ENCODE data around the gene DAD1. TPM values are rescaled to one million over a fixed set of nuclear protein-coding genes. Genes with fewer than 3 reads are reported as not detected.
"Not testable (repeated sequence)": the region's sequence is repeated elsewhere in the genome, so short reads cannot be mapped to it uniquely, and the experiment has no call there.

DAD1 gene
- total RNA-seq, 1 donor from 2014 or later = 180 TPM

DNA sequence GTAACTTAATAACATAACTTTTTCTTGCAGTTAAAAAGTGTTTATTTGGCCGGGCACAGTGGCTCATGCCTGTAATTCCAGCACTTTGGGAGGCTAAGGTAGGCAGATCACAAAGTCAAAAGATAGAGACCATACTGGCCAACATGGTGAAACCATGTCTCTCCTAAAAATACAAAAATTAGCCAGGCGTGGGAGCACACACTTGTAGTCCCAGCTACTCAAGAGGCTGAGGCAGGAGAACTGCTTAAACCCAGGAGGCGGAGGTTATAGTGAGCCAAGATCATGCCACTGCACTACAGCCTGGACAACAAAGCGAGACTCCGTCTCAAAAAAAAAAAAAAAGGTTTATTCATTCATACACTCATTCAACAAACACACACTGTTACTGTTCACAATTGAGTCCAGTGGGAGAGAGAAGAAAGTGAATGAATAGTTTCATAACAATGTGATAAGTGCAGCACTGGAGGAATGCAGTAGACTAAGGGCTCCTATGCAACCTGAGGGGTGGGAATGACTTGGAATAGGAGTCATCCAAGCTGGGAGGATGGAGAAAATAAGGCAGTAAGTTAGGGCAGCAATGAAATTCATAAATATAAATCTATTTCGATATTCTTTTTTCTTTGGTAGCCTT, 19.8 kb downstream of the DAD1 start:
- no peak for DNase-seq (ENCODE audit: low spot score)

DNA sequence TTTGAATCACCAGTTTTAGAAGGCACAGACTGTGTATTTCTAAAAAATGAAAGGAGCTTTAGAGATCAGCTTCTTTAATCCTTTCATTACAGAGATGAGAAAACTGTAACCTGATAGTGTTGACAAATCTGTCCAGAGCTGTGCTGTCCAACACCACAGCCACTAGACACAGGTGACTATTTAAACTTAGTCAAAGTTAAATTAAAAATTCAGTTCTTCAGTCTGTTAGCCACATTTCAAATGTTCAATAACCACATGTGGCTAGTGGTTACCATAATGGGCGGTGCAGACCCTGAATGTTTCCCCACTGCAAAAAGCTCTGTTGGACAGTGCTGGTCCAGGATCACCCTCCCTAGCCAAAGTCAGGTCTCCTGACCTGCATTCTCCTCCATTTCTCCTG, 21.6 kb downstream of the DAD1 start:
- no peak for DNase-seq (ENCODE audit: low spot score)

DNA sequence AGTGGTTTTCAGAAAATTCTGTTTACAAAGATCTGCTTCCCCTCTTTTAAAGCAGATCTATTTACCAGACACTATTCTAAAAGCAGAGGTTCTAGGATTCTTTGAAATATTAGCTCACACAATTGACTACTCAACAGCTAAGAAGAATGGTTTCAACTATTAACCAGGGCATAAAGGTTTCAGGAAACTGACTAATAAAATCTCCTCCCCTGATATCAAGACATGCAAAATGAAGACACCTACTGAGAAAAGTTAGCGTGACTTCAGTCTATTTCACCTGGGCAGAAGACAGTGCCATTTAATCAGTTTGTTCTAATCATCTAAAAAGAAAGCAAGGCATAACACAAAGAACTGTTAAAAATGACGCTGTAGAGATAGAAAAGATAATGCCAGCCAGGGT, 22.2 kb downstream of the DAD1 start:
- DNase-seq (ENCODE audit: low spot score) = no peak

DNA sequence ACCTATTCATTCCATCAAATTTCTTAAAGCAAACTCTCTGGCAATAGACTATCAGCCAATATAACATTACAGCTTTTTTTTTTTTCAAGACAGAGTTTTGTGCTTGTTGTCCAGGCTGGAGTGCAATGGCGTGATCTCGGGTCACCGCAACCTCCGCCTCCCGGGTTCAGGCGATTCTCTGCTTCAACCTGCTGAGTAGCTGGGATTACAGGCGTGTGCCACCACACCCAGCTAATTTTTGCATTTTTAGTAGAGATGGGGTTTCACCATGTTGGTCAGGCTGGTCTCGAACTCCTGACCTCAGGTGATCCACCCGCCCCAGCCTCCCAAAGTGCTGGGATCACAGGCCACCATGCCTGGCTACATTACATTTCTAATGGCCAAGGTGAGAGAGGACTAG, 22.8 kb downstream of the DAD1 start:
- not testable (repeated sequence) for DNase-seq (ENCODE audit: low spot score)

DNA sequence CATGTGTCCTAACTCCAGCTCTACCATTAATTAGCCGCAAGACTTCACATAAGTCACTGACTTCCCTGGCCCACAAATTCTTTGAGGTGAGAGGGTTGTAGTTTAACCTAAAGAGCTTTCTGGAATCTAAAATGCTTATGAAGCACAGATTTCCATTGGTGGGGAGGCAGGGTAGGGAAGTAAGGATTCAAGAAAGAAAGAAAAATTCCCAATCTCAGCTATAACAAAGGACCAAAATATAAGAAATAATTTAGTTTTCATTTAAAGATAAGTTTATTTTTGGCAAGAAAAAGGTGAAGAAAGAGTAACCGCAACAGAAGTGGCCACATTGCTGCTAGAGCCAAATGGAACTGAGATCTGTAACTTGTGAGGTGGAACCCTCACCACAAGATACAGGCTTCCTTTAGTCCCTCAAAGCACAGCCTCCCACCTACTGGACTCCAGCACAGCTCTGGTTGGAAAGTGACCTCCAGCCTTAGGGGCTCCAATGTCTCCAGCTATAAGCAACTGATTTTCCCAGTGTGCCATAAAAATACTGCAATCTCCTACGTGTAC, 23.6 kb downstream of the DAD1 start:
- no peak for DNase-seq (ENCODE audit: low spot score)

DNA sequence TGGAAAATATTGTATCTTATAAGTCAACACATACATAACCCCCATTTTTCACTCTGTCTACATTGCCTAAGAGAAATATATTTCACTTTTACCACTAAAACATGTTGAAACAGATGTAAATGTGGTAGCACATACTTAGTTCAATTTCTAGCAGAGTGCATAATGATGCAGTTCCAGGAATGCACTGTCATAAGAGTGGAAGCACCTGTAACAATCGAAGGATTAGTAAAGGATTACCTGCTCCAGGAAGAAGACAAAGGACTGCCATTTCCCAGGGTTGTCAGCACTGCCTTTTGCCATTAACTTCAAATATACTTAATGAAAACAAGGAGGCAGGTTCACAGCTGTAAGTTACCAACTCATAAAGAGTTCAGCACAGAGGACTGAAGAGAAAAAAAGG, 24.6 kb downstream of the DAD1 start:
- DNase-seq (ENCODE audit: low spot score) = no peak

DNA sequence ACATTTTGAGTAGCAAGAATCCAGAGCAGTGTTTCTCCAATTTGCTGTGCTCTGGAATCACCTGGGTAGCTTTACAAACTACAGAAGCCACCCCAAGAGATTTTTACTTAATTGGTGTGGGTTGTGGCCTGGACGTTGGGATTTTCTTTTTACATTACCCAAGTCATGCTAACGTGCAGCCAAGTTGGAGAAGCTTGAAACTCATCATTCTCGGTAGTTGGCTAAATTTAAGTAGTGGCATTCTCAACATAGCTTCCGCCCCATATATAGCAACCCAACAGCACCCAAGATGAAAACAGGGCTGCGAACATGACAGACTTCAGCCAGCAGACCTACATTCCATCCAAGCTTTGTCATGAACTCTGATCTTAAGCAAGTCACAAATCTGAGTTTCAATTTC, 25.0 kb downstream of the DAD1 start:
- no peak for DNase-seq (ENCODE audit: low spot score)

- DNase-seq (ENCODE audit: low spot score) = no peak
These were observed 27.1 kb downstream of the DAD1 start for GRCh38 chr14:22561661-22562579.

DNA sequence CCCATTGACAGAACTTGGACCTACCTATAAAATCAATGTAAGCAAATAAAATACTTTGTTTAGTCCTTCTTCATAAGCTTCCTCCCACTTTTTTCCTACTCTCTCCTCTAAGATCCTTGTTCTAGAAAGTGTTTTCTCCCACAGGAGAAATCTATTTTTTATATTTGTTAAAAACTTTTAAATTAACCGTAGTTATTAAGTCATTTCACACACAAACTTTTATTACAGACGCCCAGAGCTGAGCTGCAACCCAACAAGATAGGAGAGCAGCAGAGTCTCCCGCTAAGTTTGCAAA, 27.7 kb downstream of the DAD1 start:
- no peak for DNase-seq (ENCODE audit: low spot score)

DNA sequence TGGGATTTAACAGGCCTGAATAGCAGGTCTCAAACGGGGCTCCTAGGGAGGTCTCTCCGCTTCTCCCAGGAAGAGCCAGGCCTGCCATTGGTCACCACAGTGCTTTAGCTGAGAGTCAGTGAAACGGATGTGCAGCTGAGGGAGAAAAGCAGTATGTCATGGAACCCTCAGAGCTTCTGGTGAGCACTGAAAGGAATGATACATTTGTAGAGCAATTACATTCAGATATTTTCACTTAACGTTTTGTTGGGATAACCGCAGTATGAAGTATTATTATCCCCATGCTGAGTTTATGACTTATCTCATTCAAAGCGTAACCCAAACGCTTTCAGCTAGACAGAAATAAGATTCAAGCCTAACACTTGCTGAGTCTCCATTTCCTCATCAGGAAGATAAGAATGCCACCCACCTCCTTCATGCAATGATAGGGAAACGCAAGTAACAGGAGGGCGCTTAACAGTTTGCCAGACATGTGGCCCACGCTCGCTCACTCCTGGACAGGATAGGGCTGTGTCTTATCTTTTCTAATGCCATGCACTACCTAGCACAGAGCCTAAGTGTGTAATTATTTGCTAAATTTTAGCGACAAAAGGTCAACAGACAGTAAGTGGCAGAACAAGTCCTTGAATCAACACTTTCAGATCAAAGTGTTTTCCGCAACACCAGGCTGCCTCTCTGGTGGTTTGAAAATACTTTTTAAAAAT, 28.2 kb downstream of the DAD1 start:
- DNase-seq (ENCODE audit: low spot score) = no peak

GRCh38 chr14:22559041-22559440, 30.0 kb downstream of the DAD1 start:
- no peak for DNase-seq (ENCODE audit: low spot score)

GRCh38 chr14:22558221-22558913, 30.7 kb downstream of the DAD1 start:
- peak; percentile 80 for DNase-seq (ENCODE audit: low spot score)

- DNase-seq (ENCODE audit: low spot score) = no peak
These were observed 31.2 kb downstream of the DAD1 start for GRCh38 chr14:22557846-22558220.

GRCh38 chr14:22556990-22557623, 31.9 kb downstream of the DAD1 start:
- peak; percentile 95 for DNase-seq (ENCODE audit: low spot score)

- DNase-seq (ENCODE audit: low spot score) = peak; percentile 87
These were observed 32.7 kb downstream of the DAD1 start for GRCh38 chr14:22556021-22556989.

- DNase-seq (ENCODE audit: low spot score) = no peak
These were observed 33.5 kb downstream of the DAD1 start for GRCh38 chr14:22555384-22556011.

GRCh38 chr14:22554498-22555383, 34.3 kb downstream of the DAD1 start:
- no peak for DNase-seq (ENCODE audit: low spot score)

GRCh38 chr14:22553861-22554497, 35.0 kb downstream of the DAD1 start:
- not testable (repeated sequence) for DNase-seq (ENCODE audit: low spot score)

Measured in mesenteric fat pad (tissue), 1 donor.